ENCODE data around the gene SKA2.

SKA2 gene

DNA sequence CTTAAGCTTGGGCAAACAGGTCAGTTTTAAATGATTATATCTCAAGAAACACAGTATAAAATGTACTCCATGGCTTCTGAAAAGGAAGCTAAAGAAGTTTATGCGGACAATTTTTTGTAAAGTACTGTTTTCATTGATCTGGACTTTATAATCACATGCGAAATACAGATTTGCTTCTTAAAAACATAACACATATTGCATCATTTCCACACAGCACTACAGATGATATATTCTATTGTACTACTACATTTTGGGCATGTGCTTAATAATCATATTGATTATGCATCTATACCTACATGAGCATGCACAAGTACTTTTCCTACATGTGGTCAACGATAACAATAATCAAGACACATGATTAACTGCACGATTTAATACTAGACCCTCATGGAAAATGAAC, 70.8 kb downstream of the SKA2 start:
- no peaks in the 10 kb centered on the region; the same call in 1 of the 2 replicates for H4K20me1 ChIP-seq (ENCODE audit: insufficient read depth, low read length)
- peaks cover 10% of the 10 kb centered on the region; the same call in 1 of the 2 replicates for H3K36me3 ChIP-seq (replicated peaks; ENCODE audit: insufficient read depth, low read length)
- H2AFZ ChIP-seq (ENCODE audit: low read length) = no peak overlapping the region
- no peak overlapping the region for H3K4me2 ChIP-seq (ENCODE audit: low read depth, low read length)
- no peak overlapping the region for H3K9ac ChIP-seq (ENCODE audit: low read length)
- no peak overlapping the region for H3K4me3 ChIP-seq (ENCODE audit: low read length)
- H3F3A ChIP-seq (ENCODE audit: insufficient read depth, low read length) = no peaks in the 10 kb centered on the region
- no peaks in the 10 kb centered on the region for H3K4me1 ChIP-seq (ENCODE audit: low read length)
- H3K27ac ChIP-seq (ENCODE audit: low read length) = no peak overlapping the region
- H3K27me3 ChIP-seq (replicated peaks; ENCODE audit: insufficient read depth, low read length) = no peaks in the 10 kb centered on the region
- no peaks in the 10 kb centered on the region for H3K9me3 ChIP-seq (replicated peaks; ENCODE audit: insufficient read depth, low read length)
- no peak for DNase-seq
- H3K9me2 ChIP-seq (replicated peaks; ENCODE audit: insufficient read depth, low read length) = no peaks in the 10 kb centered on the region
- no peaks in the 10 kb centered on the region for H3K79me2 ChIP-seq (ENCODE audit: low read length)
- TF ChIP-seq EZH2phosphoT487 (IDR thresholded peaks at IDR 0.05; ENCODE audit: low read length) = no peak
- TF ChIP-seq EZH2 (optimal IDR thresholded peaks at IDR 0.05; ENCODE audit: low read depth, low read length) = no peak
- TF ChIP-seq, protein P1, sequence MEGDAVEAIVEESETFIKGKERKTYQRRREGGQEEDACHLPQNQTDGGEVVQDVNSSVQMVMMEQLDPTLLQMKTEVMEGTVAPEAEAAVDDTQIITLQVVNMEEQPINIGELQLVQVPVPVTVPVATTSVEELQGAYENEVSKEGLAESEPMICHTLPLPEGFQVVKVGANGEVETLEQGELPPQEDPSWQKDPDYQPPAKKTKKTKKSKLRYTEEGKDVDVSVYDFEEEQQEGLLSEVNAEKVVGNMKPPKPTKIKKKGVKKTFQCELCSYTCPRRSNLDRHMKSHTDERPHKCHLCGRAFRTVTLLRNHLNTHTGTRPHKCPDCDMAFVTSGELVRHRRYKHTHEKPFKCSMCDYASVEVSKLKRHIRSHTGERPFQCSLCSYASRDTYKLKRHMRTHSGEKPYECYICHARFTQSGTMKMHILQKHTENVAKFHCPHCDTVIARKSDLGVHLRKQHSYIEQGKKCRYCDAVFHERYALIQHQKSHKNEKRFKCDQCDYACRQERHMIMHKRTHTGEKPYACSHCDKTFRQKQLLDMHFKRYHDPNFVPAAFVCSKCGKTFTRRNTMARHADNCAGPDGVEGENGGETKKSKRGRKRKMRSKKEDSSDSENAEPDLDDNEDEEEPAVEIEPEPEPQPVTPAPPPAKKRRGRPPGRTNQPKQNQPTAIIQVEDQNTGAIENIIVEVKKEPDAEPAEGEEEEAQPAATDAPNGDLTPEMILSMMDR (IDR thresholded peaks at IDR 0.05; ENCODE audit: low read length) = no peak

DNA sequence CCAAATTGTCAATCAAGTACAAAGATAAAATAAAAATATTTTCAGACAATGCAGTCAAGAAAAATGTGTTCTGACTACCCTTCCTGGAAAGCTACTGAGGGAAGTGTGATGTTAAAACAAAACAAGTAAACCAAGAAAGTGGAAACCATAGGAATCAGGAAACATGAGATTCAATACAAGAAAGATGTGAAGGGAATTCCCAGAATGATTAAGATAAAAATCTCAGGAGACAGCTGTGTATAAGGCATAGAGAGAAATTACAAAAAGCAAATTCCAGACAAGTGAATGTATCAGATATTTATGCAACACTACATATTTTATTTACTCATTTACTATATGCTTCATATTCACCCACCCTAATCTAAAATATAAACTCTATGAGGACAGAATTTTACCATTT, 80.5 kb downstream of the SKA2 start:
- TF ChIP-seq EZH2 (optimal IDR thresholded peaks at IDR 0.05; ENCODE audit: low read depth, low read length) (no peak), EZH2phosphoT487 (IDR thresholded peaks at IDR 0.05; ENCODE audit: low read length) (no peak)
- TF ChIP-seq, protein P1 (IDR thresholded peaks at IDR 0.05; ENCODE audit: low read length) = no peak
- H3K9me2 ChIP-seq (replicated peaks; ENCODE audit: insufficient read depth, low read length) = no peaks in the 10 kb centered on the region
- H3K4me2 ChIP-seq (ENCODE audit: low read depth, low read length) = no peak overlapping the region
- no peak overlapping the region for H3K4me3 ChIP-seq (ENCODE audit: low read length)
- H3K4me1 ChIP-seq (ENCODE audit: low read length) = no peaks in the 10 kb centered on the region
- H2AFZ ChIP-seq (ENCODE audit: low read length) = no peak overlapping the region
- no peak for DNase-seq
- no peaks in the 10 kb centered on the region for H3K79me2 ChIP-seq (ENCODE audit: low read length)
- H3F3A ChIP-seq (ENCODE audit: insufficient read depth, low read length) = no peaks in the 10 kb centered on the region
- H4K20me1 ChIP-seq (ENCODE audit: insufficient read depth, low read length) = no peaks in the 10 kb centered on the region
- no peak overlapping the region for H3K27ac ChIP-seq (ENCODE audit: low read length)
- peaks cover 3% of the 10 kb centered on the region; the same call in 1 of the 2 replicates for H3K36me3 ChIP-seq (replicated peaks; ENCODE audit: insufficient read depth, low read length)
- no peak overlapping the region for H3K9ac ChIP-seq (ENCODE audit: low read length)
- H3K27me3 ChIP-seq (replicated peaks; ENCODE audit: insufficient read depth, low read length) = no peaks in the 10 kb centered on the region
- H3K9me3 ChIP-seq (replicated peaks; ENCODE audit: insufficient read depth, low read length) = no peaks in the 10 kb centered on the region

DNA sequence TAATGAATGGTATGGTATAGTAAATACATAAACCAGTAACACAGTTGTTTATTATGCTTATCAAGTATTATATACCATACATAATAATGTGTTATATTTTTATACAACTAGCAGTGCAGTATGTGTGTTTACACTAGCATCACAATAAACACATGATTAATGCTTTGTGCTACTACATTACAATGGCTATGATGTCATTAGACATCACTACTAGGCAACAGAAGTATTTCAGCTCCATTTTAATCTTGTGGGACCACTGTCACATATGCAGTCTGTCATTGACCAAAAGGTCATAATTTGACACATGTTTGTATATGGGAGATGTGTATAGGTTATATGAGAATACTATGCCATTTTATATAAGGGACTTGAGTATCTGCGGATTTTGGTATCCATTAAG, 81.0 kb downstream of the SKA2 start:
- H3K79me2 ChIP-seq (ENCODE audit: low read length) = no peaks in the 10 kb centered on the region
- no peaks in the 10 kb centered on the region for H3K27me3 ChIP-seq (replicated peaks; ENCODE audit: insufficient read depth, low read length)
- no peaks in the 10 kb centered on the region; the same call in 1 of the 2 replicates for H3K36me3 ChIP-seq (replicated peaks; ENCODE audit: insufficient read depth, low read length)
- no peak overlapping the region for H3K9ac ChIP-seq (ENCODE audit: low read length)
- no peaks in the 10 kb centered on the region for H3F3A ChIP-seq (ENCODE audit: insufficient read depth, low read length)
- H3K9me2 ChIP-seq (replicated peaks; ENCODE audit: insufficient read depth, low read length) = no peaks in the 10 kb centered on the region
- H3K4me1 ChIP-seq (ENCODE audit: low read length) = no peaks in the 10 kb centered on the region
- no peak for DNase-seq
- H3K9me3 ChIP-seq (replicated peaks; ENCODE audit: insufficient read depth, low read length) = no peaks in the 10 kb centered on the region
- no peaks in the 10 kb centered on the region for H4K20me1 ChIP-seq (ENCODE audit: insufficient read depth, low read length)
- H3K4me3 ChIP-seq (ENCODE audit: low read length) = no peak overlapping the region
- no peak overlapping the region for H3K27ac ChIP-seq (ENCODE audit: low read length)
- H3K4me2 ChIP-seq (ENCODE audit: low read depth, low read length) = no peak overlapping the region
- no peak overlapping the region for H2AFZ ChIP-seq (ENCODE audit: low read length)
- TF ChIP-seq EZH2phosphoT487 (IDR thresholded peaks at IDR 0.05; ENCODE audit: low read length) = no peak
- TF ChIP-seq, protein P1 (IDR thresholded peaks at IDR 0.05; ENCODE audit: low read length) = no peak
- no peak for TF ChIP-seq EZH2 (optimal IDR thresholded peaks at IDR 0.05; ENCODE audit: low read depth, low read length)

All from MM.1S (cell line).